HepG2 (cell line): Measurements from ENCODE around the gene SKA2. TPM values are rescaled to one million over a fixed set of nuclear protein-coding genes. Genes with fewer than 3 reads are reported as not detected.
"Not testable (repeated sequence)": the region's sequence is repeated elsewhere in the genome, so short reads cannot be mapped to it uniquely, and the experiment has no call there.

Experiments
- ATAC-seq: fragments of 200-7000 bp; cut with Tn5 transposase; 3 replicates; pipeline ENCODE4 v1.9.1; 2020; ENCODE audit warnings: mild to moderate bottlenecking, moderate library complexity
- BruUV-seq: library from RNA; stranded (reverse); fragments of 400-500 nt; replicated peaks from 2 replicates; lab custom pipeline; 2021; lab: Mats Ljungman, UMichigan
- CTCF ChIA-PET: fragments of 300-600 bp; formaldehyde crosslinking; extraction: SDS; loops from one replicate; lab custom pipeline; 2021; ENCODE audit warnings: low total read pairs, inconsistent platforms, low intra/inter-chr PET ratio; lab: Yijun Ruan, JAX
- POLR2A ChIA-PET: fragments of 350-600 bp; sonication (Branson Sonifier 250); formaldehyde crosslinking; loops from one replicate; lab custom pipeline; 2020; ENCODE audit warnings: antibody characterized with exemption, inconsistent platforms; lab: Yijun Ruan, JAX
- DNase-seq: peaks from one replicate; pipeline ENCODE4 v3.0.0-alpha.2; 2015; ENCODE audit warnings: low spot score
- FAIRE-seq: peaks from 3 replicates; lab custom pipeline; 2011; peaks lifted over from hg19 to GRCh38; lab: Jason Lieb, UNC
- H2AFZ ChIP-seq: one replicate; pipeline ENCODE4 v1.6.1; 2011; ENCODE audit warnings: low read length, inconsistent platforms
- H3K27ac ChIP-seq: fragments of 300-600 bp; 3 replicates; pipeline ENCODE4 v1.8.0; 2011; ENCODE audit warnings: mixed run types, mild to moderate bottlenecking, mixed read lengths, low read length, inconsistent platforms; ENCODE audit not compliant: insufficient read depth; ENCODE audit errors: extremely low read length
- H3K27me3 ChIP-seq, 2 experiments: fragments of 200-600 bp in 1 of 2; 2 replicates in 1 of 2; 3 replicates in 1 of 2; pipeline versions ENCODE4 v1.6.0 to v1.8.0; 2011; ENCODE audit warnings: low read length in 2 of 2, mild to moderate bottlenecking in 2 of 2, moderate library complexity in 2 of 2, inconsistent platforms in 1 of 2; ENCODE audit not compliant: insufficient read depth in 2 of 2, control insufficient read depth in 1 of 2
- H3K36me3 ChIP-seq, 2 experiments: fragments of 200-600 bp in 1 of 2; replicated peaks in 1 of 2; 2 replicates in 1 of 2; 3 replicates in 1 of 2; pipeline versions ENCODE4 v1.5.1 to v1.8.0; 2011; ENCODE audit warnings: low read length in 2 of 2, inconsistent platforms in 1 of 2; ENCODE audit not compliant: insufficient read depth in 2 of 2, control insufficient read depth in 1 of 2
- H3K4me1 ChIP-seq: 2 replicates; pipeline ENCODE4 v1.5.1; 2012; ENCODE audit warnings: low read length, inconsistent platforms; ENCODE audit not compliant: insufficient read depth
- H3K4me2 ChIP-seq: 2 replicates; pipeline ENCODE4 v1.6.0; 2011; ENCODE audit warnings: low read depth, low read length, inconsistent platforms
- H3K4me3 ChIP-seq, 3 experiments: fragments of 200-600 bp in 1 of 3; sonication (generic), shearing (Covaris generic) in 1 of 3; replicated peaks in 1 of 3; 2 replicates each; pipeline ENCODE4 v1.5.1; 2011 to 2016; ENCODE audit warnings: low read length in 3 of 3, inconsistent platforms in 2 of 3, low read depth in 2 of 3, mild to moderate bottlenecking in 2 of 3, control low read depth in 1 of 3, mixed read lengths in 1 of 3; ENCODE audit not compliant: insufficient read depth in 1 of 3
- H3K79me2 ChIP-seq: one replicate; pipeline ENCODE4 v1.6.1; 2011; ENCODE audit warnings: low read length, inconsistent platforms; ENCODE audit not compliant: insufficient read depth
- H3K9ac ChIP-seq: 2 replicates; pipeline ENCODE4 v1.6.0; 2011; ENCODE audit warnings: mild to moderate bottlenecking, low read depth, low read length, inconsistent platforms; ENCODE audit not compliant: insufficient read depth
- H3K9me3 ChIP-seq: 2 replicates; pipeline ENCODE4 v1.5.1; 2012; ENCODE audit warnings: mild to moderate bottlenecking, low read length
- H4K20me1 ChIP-seq: 2 replicates; pipeline ENCODE4 v1.6.0; 2011; ENCODE audit warnings: inconsistent platforms, mild to moderate bottlenecking, low read length, moderate library complexity; ENCODE audit not compliant: insufficient read depth
- CEBPB ChIP-seq: IDR thresholded peaks from 2 replicates; pipeline ENCODE4 v1.6.1; 2011; ENCODE audit warnings: low read depth, low read length, improper control_type of control experiment, borderline replicate concordance
- CEBPG ChIP-seq: IDR thresholded peaks from 2 replicates; pipeline ENCODE4 v1.6.1; 2016
- DMTF1 ChIP-seq: sonication (generic); formaldehyde crosslinking; IDR thresholded peaks from 2 replicates; pipeline ENCODE4 v1.4.0; 2020; ENCODE audit warnings: mild to moderate bottlenecking, missing genetic modification reagents
- E2F5 ChIP-seq: sonication (generic); formaldehyde crosslinking; conservative IDR thresholded peaks from 2 replicates; pipeline ENCODE4 v1.4.0; 2020; ENCODE audit warnings: missing genetic modification reagents
- GZF1 ChIP-seq: sonication (generic); formaldehyde crosslinking; IDR thresholded peaks from 2 replicates; pipeline ENCODE4 v1.5.1; 2020; ENCODE audit warnings: mild to moderate bottlenecking, missing genetic modification reagents
- MBNL3 ChIP-seq: fragments of 250-450 bp; sonication (Bioruptor Pico); conservative IDR thresholded peaks from 2 replicates; pipeline ENCODE4 v1.8.0; 2022; ENCODE audit warnings: mild to moderate bottlenecking, inconsistent platforms
- TCF12 ChIP-seq, 2 experiments: fragments of 450-650 bp in 1 of 2; sonication (generic) in 1 of 2; formaldehyde crosslinking in 1 of 2; IDR thresholded peaks; 2 replicates each; pipeline versions ENCODE4 v1.6.1 to v1.8.0; 2017 to 2022; ENCODE audit warnings: antibody characterized with exemption in 1 of 2, mild to moderate bottlenecking in 1 of 2, missing genetic modification reagents in 1 of 2, moderate library complexity in 1 of 2
- ZBTB20 ChIP-seq: sonication (generic); formaldehyde crosslinking; IDR thresholded peaks from 2 replicates; pipeline ENCODE4 v1.8.1; 2023; ENCODE audit warnings: missing genetic modification reagents, low read depth, mild to moderate bottlenecking, borderline replicate concordance
- ZBTB33 ChIP-seq: sonication (generic); formaldehyde crosslinking; IDR thresholded peaks from 2 replicates; pipeline ENCODE4 v1.4.0; 2020; ENCODE audit warnings: missing genetic modification reagents
- ZBTB38 ChIP-seq: sonication (generic); formaldehyde crosslinking; IDR thresholded peaks from 2 replicates; pipeline ENCODE4 v1.5.1; 2020; ENCODE audit warnings: mild to moderate bottlenecking, missing genetic modification reagents
- ZFP37 ChIP-seq: sonication (generic); formaldehyde crosslinking; IDR thresholded peaks from 2 replicates; pipeline ENCODE4 v1.4.0; 2020; ENCODE audit warnings: missing genetic modification reagents, borderline replicate concordance
- WGBS: methylation state at CpG from one replicate; pipeline ENCODE4 v1.1.6; 2017; ENCODE audit warnings: low lambda C conversion rate; 5-methylcytosine and 5-hydroxymethylcytosine counted together
- in situ Hi-C: cut with HindIII; loops from 2 replicates; pipeline ENCODE4 v1.10.0; 2017; ENCODE audit warnings: low pct_unique_long_range_greater_than_20kb; ENCODE audit not compliant: extremely low pct_ligation_motif_present
- intact Hi-C: fragments of 100-400 bp; cut with micrococcal nuclease; formaldehyde crosslinking; loops from one replicate; pipeline ENCODE4 v1.10.0; 2022; ENCODE audit not compliant: unreplicated experiment
- polyA plus RNA-seq, 8 experiments: library from polyadenylated mRNA; depleted of rRNA in 3 of 8; stranded (reverse) in 7 of 8; unstranded in 1 of 8; fragments of >200 nt; fragmentation: Illumina TruSeq in 4 of 8; extraction: Trizol in 4 of 8; gene quantifications; 2 replicates each; pipeline versions ENCODE4 v1.2.1 to v1.2.3, GENCODE V29; 2011 to 2016; ENCODE audit warnings: low read depth in 4 of 8, missing spikeins in 1 of 8, mixed read lengths in 1 of 8; ENCODE audit not compliant: insufficient read depth in 1 of 8
- total RNA-seq, 5 experiments: library from RNA; depleted of rRNA; stranded (reverse); fragments of >200 nt; fragmentation: Illumina TruSeq; extraction: Trizol; gene quantifications; 2 replicates each; pipeline ENCODE4 v1.2.3, GENCODE V29; 2016; ENCODE audit warnings: low read depth in 1 of 5

Gene SKA2
- total and polyA plus RNA-seq, 2 of the 13 experiments (the other 11 are each of a cell fraction or from before 2014, with no cell fraction given), result 18.6 to 91.8 TPM

GRCh38 chr17:59138339-59138738 is 16.6 kb downstream of the SKA2 start:
- POLR2A ChIA-PET, BruUV-seq: not testable (repeated sequence)
- WGBS, result 97% methylated on average over 10 of the region's 10 CpGs

GRCh38 chr17:59131131-59131530 is 23.9 kb downstream of the SKA2 start:
- 100% methylated on average over 1 of the region's 1 CpG for WGBS
- no peaks in the 10 kb centered on the region for H3K27me3 ChIP-seq
- no peak for FAIRE-seq
- no peak for DNase-seq
- H2AFZ ChIP-seq, result no peak overlapping the region
- no peaks in the 10 kb centered on the region for H3K9me3 ChIP-seq
- peaks cover 4 to 34% of the 10 kb centered on the region in 2 experiments; a peak in 4 of 5 replicates for H3K36me3 ChIP-seq
- no peak overlapping the region for H3K27ac ChIP-seq
- no peak overlapping the region for H3K4me3 ChIP-seq
- no peaks in the 10 kb centered on the region for H3K4me1 ChIP-seq
- H3K9ac ChIP-seq, result no peak overlapping the region
- no peaks in the 10 kb centered on the region for H4K20me1 ChIP-seq
- in situ Hi-C loops, result no loop called here
- no peak for ATAC-seq
- no peak overlapping the region for H3K4me2 ChIP-seq
- POLR2A ChIA-PET, result no interaction called here
- CTCF ChIA-PET, result no interaction called here
- BruUV-seq, result no TSS peak
- intact Hi-C loops, result no loop called here
- peaks cover 40% of the 10 kb centered on the region for H3K79me2 ChIP-seq
- no peak for TF ChIP-seq GZF1 (CRISPR knock-in tag)
- TF ChIP-seq DMTF1 (CRISPR knock-in tag), result no peak
- no peak for TF ChIP-seq TCF12 (IDR thresholded peaks at IDR 0.05)
- TF ChIP-seq TCF12 (CRISPR knock-in tag; IDR thresholded peaks at IDR 0.05), result no peak
- no peak for TF ChIP-seq E2F5
- TF ChIP-seq ZBTB20 (CRISPR knock-in tag), result no peak
- no peak for TF ChIP-seq MBNL3 (CRISPR knock-in tag)
- no peak for TF ChIP-seq ZFP37 (CRISPR knock-in tag)

More at GRCh38 chr17:59138339-59138738, 16.6 kb downstream of the SKA2 start:
- in situ Hi-C loops, H3K4me3 ChIP-seq, H4K20me1 ChIP-seq, H3K27me3 ChIP-seq, H3K9ac ChIP-seq, H3K27ac ChIP-seq, ATAC-seq, H3K36me3 ChIP-seq, DNase-seq, H2AFZ ChIP-seq, H3K9me3 ChIP-seq, CTCF ChIA-PET, FAIRE-seq, intact Hi-C loops, H3K4me2 ChIP-seq: not testable (repeated sequence)
- TF ChIP-seq CEBPB, result peak; percentile 24; the same call in 1 of the 2 replicates
- TF ChIP-seq ZBTB33, result peak; percentile 22; the same call in 1 of the 2 replicates
- TF ChIP-seq CEBPG (CRISPR knock-in tag), result 0 out of 2 replicates have a peak, but pooled peaks have one; percentile 24
- peak; percentile 41; the same call in 1 of the 2 replicates for TF ChIP-seq ZBTB38
- H3K4me1 ChIP-seq, result peaks cover 17% of the 10 kb centered on the region
- H3K79me2 ChIP-seq, result peaks cover 81% of the 10 kb centered on the region
